GM12878 (cell line): ENCODE data around the gene ATP2A2.

Source experiments
- HDGF ChIP-seq: fragments of 450-650 bp; IDR thresholded peaks from 2 replicates; pipeline ENCODE4 v1.6.1; 2016; ENCODE audit warnings: antibody characterized with exemption
- JUNB ChIP-seq: IDR thresholded peaks from 2 replicates; pipeline ENCODE4 v1.6.1; 2016; ENCODE audit warnings: antibody characterized with exemption, mild to moderate bottlenecking
- POLR2A ChIP-seq: IDR thresholded peaks from 2 replicates; pipeline ENCODE4 v1.6.1; 2011; ENCODE audit warnings: low read depth, mild to moderate bottlenecking, low read length
- POLR2AphosphoS2 ChIP-seq: IDR thresholded peaks from 2 replicates; pipeline ENCODE4 v1.6.1; 2011; ENCODE audit warnings: low read depth, mild to moderate bottlenecking, low read length, improper control_type of control experiment, moderate library complexity

- peak; percentile 94 for TF ChIP-seq POLR2A
- TF ChIP-seq POLR2AphosphoS2 = peak; percentile 88; the same call in 1 of the 2 replicates
- 0 out of 2 replicates have a peak, but pooled peaks have one; percentile 35 for TF ChIP-seq HDGF
- TF ChIP-seq JUNB = no peak
Observed at GRCh38 chr12:110280779-110281548, at the start of gene ATP2A2.
